GM19463 (cell line): ENCODE results near the gene CDK13.

Experiments
- ATAC-seq: cut with Tn5 transposase; IDR thresholded peaks from one replicate; pipeline ENCODE4 v1.9.1; 2021; ENCODE audit warnings: mild to moderate bottlenecking, moderate library complexity; ENCODE audit not compliant: unreplicated experiment

Gene CDK13

GRCh38 chr7:39949971-39950472 is at the start of gene CDK13:
CDK13 (plus strand) TSS chr7:39950256; CDS start chr7:39950642, 386 bp downstream.
- peak; percentile 34 for ATAC-seq

- no peak for ATAC-seq
Observed at GRCh38 chr7:39904077-39904486, 46.0 kb upstream of the CDK13 start.

GRCh38 chr7:39908141-39908540 is 41.9 kb upstream of the CDK13 start:
- ATAC-seq, result no peak

GRCh38 chr7:39908973-39909372 is 41.1 kb upstream of the CDK13 start:
- ATAC-seq, result no peak

GRCh38 chr7:39909526-39909925 is 40.5 kb upstream of the CDK13 start:
- ATAC-seq, result no peak

- ATAC-seq, result no peak
Observed at GRCh38 chr7:39910108-39910869, 39.8 kb upstream of the CDK13 start.

- no peak for ATAC-seq
Observed at GRCh38 chr7:39911167-39911566, 38.9 kb upstream of the CDK13 start.

- ATAC-seq, result peak; percentile 53
Observed at GRCh38 chr7:39915847-39916246, 34.2 kb upstream of the CDK13 start.

- ATAC-seq, result no peak
Observed at GRCh38 chr7:39919646-39920045, 30.4 kb upstream of the CDK13 start.

GRCh38 chr7:39921506-39922175 is 28.4 kb upstream of the CDK13 start:
- ATAC-seq, result no peak

GRCh38 chr7:39922580-39922979 is 27.5 kb upstream of the CDK13 start:
- ATAC-seq, result no peak

GRCh38 chr7:39923091-39923490 is 27.0 kb upstream of the CDK13 start:
- no peak for ATAC-seq

- ATAC-seq, result no peak
Observed at GRCh38 chr7:39924122-39924521, 25.9 kb upstream of the CDK13 start.

GRCh38 chr7:39926111-39926510 is 23.9 kb upstream of the CDK13 start:
- ATAC-seq, result no peak

- ATAC-seq, result no peak
Observed at GRCh38 chr7:39927018-39927417, 23.0 kb upstream of the CDK13 start.

GRCh38 chr7:39934132-39934531 is 15.9 kb upstream of the CDK13 start:
- ATAC-seq, result no peak

- no peak for ATAC-seq
Observed at GRCh38 chr7:39936761-39937160, 13.3 kb upstream of the CDK13 start.

GRCh38 chr7:39937366-39938153 is 12.5 kb upstream of the CDK13 start:
- ATAC-seq, result no peak

GRCh38 chr7:39942883-39943282 is 7.2 kb upstream of the CDK13 start:
- no peak for ATAC-seq

- no peak for ATAC-seq
Observed at GRCh38 chr7:39946693-39947092, 3.4 kb upstream of the CDK13 start.

GRCh38 chr7:39948375-39948955 is 1.6 kb upstream of the CDK13 start:
- ATAC-seq, result no peak
